GM18508 (cell line): Measurements from ENCODE around the gene RPS6KA5.
"Not testable (repeated sequence)": the region's sequence is repeated elsewhere in the genome, so short reads cannot be mapped to it uniquely, and the experiment has no call there.

Source experiments
- ATAC-seq: cut with Tn5 transposase; IDR thresholded peaks from one replicate; pipeline ENCODE4 v1.9.1; 2021; ENCODE audit warnings: moderate number of reproducible peaks; ENCODE audit not compliant: insufficient read depth, unreplicated experiment

The RPS6KA5 gene

GRCh38 chr14:90844321-90844720, 216.1 kb downstream of the RPS6KA5 start:
- no peak for ATAC-seq

- ATAC-seq: no peak
Observed at GRCh38 chr14:90842726-90843125, 217.7 kb downstream of the RPS6KA5 start.

- ATAC-seq: not testable (repeated sequence)
Observed at GRCh38 chr14:90840667-90841066, 219.8 kb downstream of the RPS6KA5 start.

- ATAC-seq: no peak
Observed at GRCh38 chr14:90839889-90840266, 220.6 kb downstream of the RPS6KA5 start.

GRCh38 chr14:90839024-90839888, 221.2 kb downstream of the RPS6KA5 start:
- ATAC-seq: no peak

GRCh38 chr14:90838531-90838930, 221.9 kb downstream of the RPS6KA5 start:
- not testable (repeated sequence) for ATAC-seq

- ATAC-seq: no peak
Observed at GRCh38 chr14:90837355-90837754, 223.1 kb downstream of the RPS6KA5 start.

- ATAC-seq: no peak
Observed at GRCh38 chr14:90836692-90837063, 223.8 kb downstream of the RPS6KA5 start.

- ATAC-seq: no peak
Observed at GRCh38 chr14:90831821-90832220, 228.6 kb downstream of the RPS6KA5 start.

- no peak for ATAC-seq
Observed at GRCh38 chr14:90830931-90831701, 229.3 kb downstream of the RPS6KA5 start.

- no peak for ATAC-seq
Observed at GRCh38 chr14:90829677-90830076, 230.8 kb downstream of the RPS6KA5 start.

- ATAC-seq: no peak
Observed at GRCh38 chr14:90828642-90829487, 231.6 kb downstream of the RPS6KA5 start.

- peak; percentile 85 for ATAC-seq
Observed at GRCh38 chr14:90827919-90828610, 232.4 kb downstream of the RPS6KA5 start.

GRCh38 chr14:90823542-90823941, 236.9 kb downstream of the RPS6KA5 start:
- ATAC-seq: not testable (repeated sequence)

GRCh38 chr14:90820958-90821357, 239.5 kb downstream of the RPS6KA5 start:
- no peak for ATAC-seq

- ATAC-seq: no peak
Observed at GRCh38 chr14:90819734-90820393, 240.6 kb downstream of the RPS6KA5 start.

GRCh38 chr14:90818715-90819114, 241.7 kb downstream of the RPS6KA5 start:
- ATAC-seq: no peak

- ATAC-seq: no peak
Observed at GRCh38 chr14:90816681-90817436, 243.6 kb downstream of the RPS6KA5 start.
